ENCODE data around the gene MORN2.
"Not testable (repeated sequence)": the region's sequence is repeated elsewhere in the genome, so short reads cannot be mapped to it uniquely, and the experiment has no call there.

The MORN2 gene

GRCh38 chr2:38875576-38876367 lies at the start of gene MORN2, which contains the start of gene DHX57:
TSS of gene MORN2 (plus strand) at chr2:38875976.
TSS of gene DHX57 (minus strand) at chr2:38875934. CDS start at chr2:38868405, 7,529 bp downstream.
- peak; percentile 66 to 69 for DNase-seq (ENCODE audit: low read depth in 2 of 2)

- DNase-seq (ENCODE audit: low read depth in 2 of 2) = not testable (repeated sequence)
These were observed 48.1 kb upstream of the MORN2 start for GRCh38 chr2:38827539-38828145.

GRCh38 chr2:38828460-38828859 lies 47.3 kb upstream of the MORN2 start:
- DNase-seq (ENCODE audit: low read depth in 2 of 2) = no peak

GRCh38 chr2:38829971-38830370 lies 45.8 kb upstream of the MORN2 start:
- DNase-seq (ENCODE audit: low read depth in 2 of 2) = no peak

- DNase-seq (ENCODE audit: low read depth in 2 of 2) = no peak
These were observed 45.1 kb upstream of the MORN2 start for GRCh38 chr2:38830526-38831159.

- DNase-seq (ENCODE audit: low read depth in 2 of 2) = no peak
These were observed 40.7 kb upstream of the MORN2 start for GRCh38 chr2:38835015-38835601.

GRCh38 chr2:38835990-38836389 lies 39.8 kb upstream of the MORN2 start:
- no peak for DNase-seq (ENCODE audit: low read depth in 2 of 2)

- DNase-seq (ENCODE audit: low read depth in 2 of 2) = no peak
These were observed 39.0 kb upstream of the MORN2 start for GRCh38 chr2:38836791-38837190.

GRCh38 chr2:38850045-38850444 lies 25.7 kb upstream of the MORN2 start:
- DNase-seq (ENCODE audit: low read depth in 2 of 2) = no peak

GRCh38 chr2:38856165-38856564 lies 19.6 kb upstream of the MORN2 start:
- no peak for DNase-seq (ENCODE audit: low read depth in 2 of 2)

- no peak for DNase-seq (ENCODE audit: low read depth in 2 of 2)
These were observed 13.3 kb upstream of the MORN2 start for GRCh38 chr2:38862476-38862875.

- DNase-seq (ENCODE audit: low read depth in 2 of 2) = no peak
These were observed 12.6 kb upstream of the MORN2 start for GRCh38 chr2:38863061-38863695.

GRCh38 chr2:38866773-38867443 lies 8.9 kb upstream of the MORN2 start:
- no peak for DNase-seq (ENCODE audit: low read depth in 2 of 2)

- no peak for DNase-seq (ENCODE audit: low read depth in 2 of 2)
These were observed 4.3 kb upstream of the MORN2 start for GRCh38 chr2:38871432-38871831.

- DNase-seq (ENCODE audit: low read depth in 2 of 2) = no peak
These were observed 2.0 kb upstream of the MORN2 start for GRCh38 chr2:38873763-38874162.

- DNase-seq (ENCODE audit: low read depth in 2 of 2) = peak in 1 of 2 donors; percentile 1
These were observed 575 bp upstream of the MORN2 start for GRCh38 chr2:38875227-38875575.

- no peak for DNase-seq (ENCODE audit: low read depth in 2 of 2)
These were observed 631 bp downstream of the MORN2 start for GRCh38 chr2:38876407-38876806.

GRCh38 chr2:38886063-38886462 lies 10.3 kb downstream of the MORN2 start:
- DNase-seq (ENCODE audit: low read depth in 2 of 2) = no peak

- DNase-seq (ENCODE audit: low read depth in 2 of 2) = no peak
These were observed 11.6 kb downstream of the MORN2 start for GRCh38 chr2:38887347-38887746.

GRCh38 chr2:38887902-38888554 lies 12.3 kb downstream of the MORN2 start:
- DNase-seq (ENCODE audit: low read depth in 2 of 2) = no peak

- no peak for DNase-seq (ENCODE audit: low read depth in 2 of 2)
These were observed 13.3 kb downstream of the MORN2 start for GRCh38 chr2:38889045-38889444.

Data from stimulated activated CD4-positive, alpha-beta T cell treated with anti-CD3 and anti-CD28 coated beads, Interleukin-1b, Interleukin-23, amount 100 ng/mL, for 4 hours (primary cell).